Heart right ventricle (tissue), 16 donors: ENCODE data around the gene ATP2A3. TPM values are rescaled to one million over a fixed set of nuclear protein-coding genes. Genes with fewer than 3 reads are reported as not detected.
"Not testable (repeated sequence)": the region's sequence is repeated elsewhere in the genome, so short reads cannot be mapped to it uniquely, and the experiment has no call there.

Experiments
- ATAC-seq, 8 donors: fragments of 200-7000 bp; cut with Tn5 transposase; one replicate each; pipeline ENCODE4 v1.9.1; 2020; ENCODE audit warnings: mild to moderate bottlenecking in 8 of 8, moderate library complexity in 8 of 8, moderate number of reproducible peaks in 1 of 8
- DNase-seq, 2 donors: peaks; one replicate each; pipeline ENCODE4 v3.0.0-alpha.2; 2020
- H3K27ac ChIP-seq, 10 donors: fragments of 200-600 bp; sonication (generic) in 2 of 10; one replicate each; pipeline versions ENCODE4 v1.5.0 to v1.8.0; 2020 to 2022; ENCODE audit warnings: mild to moderate bottlenecking in 3 of 10
- H3K27me3 ChIP-seq, 7 donors: fragments of 200-600 bp; one replicate each; pipeline ENCODE4 v1.8.0; 2021 to 2022; ENCODE audit warnings: mild to moderate bottlenecking in 2 of 7
- H3K36me3 ChIP-seq, 9 donors: fragments of 200-600 bp; sonication (generic) in 1 of 9; one replicate each; pipeline versions ENCODE4 v1.5.0 to v1.8.0; 2020 to 2022; ENCODE audit warnings: mild to moderate bottlenecking in 2 of 9
- H3K4me1 ChIP-seq, 9 donors: fragments of 200-600 bp; sonication (generic) in 1 of 9; one replicate each; pipeline versions ENCODE4 v1.5.0 to v1.8.0; 2020 to 2022; ENCODE audit warnings: mild to moderate bottlenecking in 4 of 9
- H3K4me3 ChIP-seq, 10 donors: fragments of 200-600 bp; sonication (generic) in 2 of 10; one replicate each; pipeline versions ENCODE4 v1.5.0 to v1.8.0; 2020 to 2022; ENCODE audit warnings: mild to moderate bottlenecking in 7 of 10, moderate library complexity in 2 of 10
- H3K9me3 ChIP-seq, 11 donors: fragments of 200-600 bp in 10 of 11; sonication (generic) in 2 of 11; one replicate each; pipeline versions ENCODE4 v1.5.0 to v1.8.0; 2013 to 2022; ENCODE audit warnings: mild to moderate bottlenecking in 2 of 11, control low read depth in 1 of 11, moderate library complexity in 1 of 11
- WGBS, 2 donors: extraction: QIAGEN DNeasy Blood & Tissue Kit; methylation state at CpG; one replicate each; pipeline ENCODE4 v1.1.7; 2013; ENCODE audit warnings: inconsistent platforms in 1 of 2; 5-methylcytosine and 5-hydroxymethylcytosine counted together
- intact Hi-C, 10 donors: fragments of 100-400 bp; cut with DNase I; formaldehyde crosslinking; loops; one replicate each; pipeline versions ENCODE4 v1.11.1 to v1.14.2; 2022
- polyA plus RNA-seq, 2 donors: library from polyadenylated mRNA; stranded (reverse); fragments of 200-250 nt; gene quantifications; one replicate each; pipeline ENCODE4 v1.2.3, GENCODE V29; 2013
- total RNA-seq, 10 donors: library from RNA; stranded (reverse); fragmentation: NEBNext Ultra II Directional in 3 of 10; extraction: Animal tissue kit (Norgen Biotek cat#: 25700) in 3 of 10; gene quantifications; one replicate each; pipeline versions ENCODE4 v1.2.1 to v1.2.4, GENCODE V29; 2021 to 2023
- TF ChIP-seq, protein P1 (sequence below), 9 donors: fragments of 200-600 bp; sonication (generic) in 2 of 9; IDR thresholded peaks; one replicate each; pipeline versions ENCODE4 v1.5.0 to v1.8.0; 2021 to 2022; ENCODE audit warnings: antibody characterized with exemption in 9 of 9, mild to moderate bottlenecking in 5 of 9, moderate library complexity in 1 of 9
- donor health status: Arrhythmogenic right ventricular cardiomyopathy.
- donor health status: ischemic (EF 13 %, LVEDD 7.1; RV severe dilation, severe dysfunction).
- donor health status: healthy with polysubstance abuse.
- donor health status: DM: no; HTN: yes; CAD: no.
- donor health status: DM: no; HTN: no; CAD: no.
- donor health status: ischemic (EF 25% LVEDD 6.9; RV normal size, moderate dysfunction).
- donor health status: ischemic (EF 25% LVEDD 5.7; RV mildly dilated, moderate dysfunction).
- donor health status: healthy.
- donor health status: DM: yes; HTN: yes; CAD: no.
- donor health status: Ischemic cardiomyopathy.
- donor health status: ischemic (EF 35%, LVEDD 5.7; RV mildly dilated, moderate dysfunction).
- donor health status: nonischemic (EF 11% LVEDD 7.7; RV severe dilation, severe dysfunction).
- donor health status: DM: yes; HTN: yes; CAD: no.
- donor health status: PGD.
- donor health status: ischemic (EF 29% LVEDD 5.4; RV normal size, mild dysfunction).
- donor health status: nonischemic (EF 23%, LVEDD 6.1; RV moderate dilation, normal function).

ATP2A3 gene
- total and polyA plus RNA-seq, 12 donors = 4.3 to 11.0 (median 7.3) TPM

DNA sequence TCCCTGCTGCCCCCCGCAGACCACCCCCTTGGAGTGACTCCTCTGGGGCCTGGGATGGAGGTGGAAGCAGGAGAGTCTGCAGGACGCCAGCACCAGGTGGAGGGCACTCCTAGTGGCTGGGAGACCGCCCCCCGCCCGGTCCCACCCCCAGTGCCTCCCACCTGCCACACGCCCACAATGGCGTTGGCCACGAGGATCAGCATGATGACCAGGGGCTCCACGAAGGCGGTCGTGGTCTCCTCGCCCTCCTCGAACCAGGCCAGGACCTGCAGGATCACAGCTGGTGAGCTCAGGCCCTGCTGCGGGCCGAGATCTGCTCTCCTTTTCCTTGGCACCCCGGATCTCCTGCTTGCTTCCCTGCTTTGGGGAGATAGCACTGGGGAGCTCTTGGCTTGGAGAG lies 12.8 kb downstream of the ATP2A3 start:
- 94 to 95% methylated on average over 16 of the region's 16 CpGs for WGBS, 2 donors
- DNase-seq (no peak), ATAC-seq (no peak)
- intact Hi-C loops = no loop called here
- no peaks in the 10 kb centered on the region for H3K27me3 ChIP-seq
- H3K4me1 ChIP-seq = peaks cover 3 to 18% (median 13%) of the 10 kb centered on the region in 9 donors
- no peak overlapping the region for H3K27ac ChIP-seq
- no peak overlapping the region for H3K4me3 ChIP-seq
- TF ChIP-seq, protein P1, sequence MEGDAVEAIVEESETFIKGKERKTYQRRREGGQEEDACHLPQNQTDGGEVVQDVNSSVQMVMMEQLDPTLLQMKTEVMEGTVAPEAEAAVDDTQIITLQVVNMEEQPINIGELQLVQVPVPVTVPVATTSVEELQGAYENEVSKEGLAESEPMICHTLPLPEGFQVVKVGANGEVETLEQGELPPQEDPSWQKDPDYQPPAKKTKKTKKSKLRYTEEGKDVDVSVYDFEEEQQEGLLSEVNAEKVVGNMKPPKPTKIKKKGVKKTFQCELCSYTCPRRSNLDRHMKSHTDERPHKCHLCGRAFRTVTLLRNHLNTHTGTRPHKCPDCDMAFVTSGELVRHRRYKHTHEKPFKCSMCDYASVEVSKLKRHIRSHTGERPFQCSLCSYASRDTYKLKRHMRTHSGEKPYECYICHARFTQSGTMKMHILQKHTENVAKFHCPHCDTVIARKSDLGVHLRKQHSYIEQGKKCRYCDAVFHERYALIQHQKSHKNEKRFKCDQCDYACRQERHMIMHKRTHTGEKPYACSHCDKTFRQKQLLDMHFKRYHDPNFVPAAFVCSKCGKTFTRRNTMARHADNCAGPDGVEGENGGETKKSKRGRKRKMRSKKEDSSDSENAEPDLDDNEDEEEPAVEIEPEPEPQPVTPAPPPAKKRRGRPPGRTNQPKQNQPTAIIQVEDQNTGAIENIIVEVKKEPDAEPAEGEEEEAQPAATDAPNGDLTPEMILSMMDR (IDR thresholded peaks at IDR 0.05) = no peak
- H3K36me3 ChIP-seq = peaks cover 0 to 28% (median 0%) of the 10 kb centered on the region in 9 donors
- no peaks in the 10 kb centered on the region for H3K9me3 ChIP-seq

DNA sequence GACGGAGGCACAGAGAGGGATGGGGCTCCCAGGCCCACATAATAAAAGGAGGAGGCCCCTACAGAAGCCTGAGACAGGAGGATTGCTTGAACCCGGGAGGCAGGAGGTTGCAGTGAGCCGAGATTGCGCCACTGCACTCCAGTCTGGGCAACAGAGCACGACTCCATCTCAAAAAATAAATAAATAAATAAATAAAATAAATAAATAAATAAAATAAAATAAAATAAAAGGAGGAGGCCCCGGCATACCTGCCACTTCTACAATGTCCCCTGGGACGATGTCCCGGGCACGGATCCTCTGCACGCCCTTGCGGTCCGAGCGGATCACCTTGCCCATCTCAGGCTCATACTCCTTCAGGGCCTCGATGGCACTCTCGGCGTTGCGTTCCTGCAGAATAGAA lies 13.2 kb downstream of the ATP2A3 start:
- no peaks in the 10 kb centered on the region for H3K9me3 ChIP-seq
- WGBS, 2 donors = 97% methylated on average over 17 of the region's 17 CpGs
- H3K27ac ChIP-seq = no peak overlapping the region
- peaks cover 0 to 29% (median 0%) of the 10 kb centered on the region in 9 donors for H3K36me3 ChIP-seq
- ATAC-seq (no peak), DNase-seq (no peak)
- no peaks in the 10 kb centered on the region for H3K27me3 ChIP-seq
- TF ChIP-seq, protein P1 (IDR thresholded peaks at IDR 0.05) = no peak
- intact Hi-C loops = no loop called here
- H3K4me3 ChIP-seq = no peak overlapping the region
- peaks cover 3 to 17% (median 13%) of the 10 kb centered on the region in 9 donors for H3K4me1 ChIP-seq

DNA sequence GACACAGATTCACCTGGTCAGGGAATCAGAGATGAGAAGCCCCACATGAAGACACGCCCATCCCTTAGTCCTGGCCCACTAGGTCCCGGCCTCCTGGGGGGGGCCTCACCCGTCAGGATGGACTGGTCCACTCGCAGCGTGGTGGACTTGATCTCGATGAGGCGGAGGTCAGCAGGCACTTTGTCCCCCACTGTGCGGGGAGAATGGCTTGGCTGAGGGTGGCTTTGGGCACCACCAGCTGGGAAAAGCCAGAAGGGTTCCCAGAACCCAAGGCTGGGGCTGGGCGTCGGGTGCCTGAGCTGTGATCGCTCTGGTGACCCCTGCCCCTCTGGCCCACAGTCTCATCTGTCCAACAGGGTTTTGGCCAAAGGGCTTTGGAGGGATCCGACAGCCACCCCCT lies 13.7 kb downstream of the ATP2A3 start:
- Histone ChIP-seq H3K36me3 (peaks cover 0 to 33% (median 0%) of the 10 kb centered on the region in 9 donors), H3K4me1 (peaks cover 3 to 13% (median 11%) of the 10 kb centered on the region in 9 donors), H3K4me3 (no peak overlapping the region), H3K27ac (no peak overlapping the region), H3K27me3 (no peaks in the 10 kb centered on the region), H3K9me3 (no peaks in the 10 kb centered on the region)
- DNase-seq (no peak), ATAC-seq (no peak)
- 96 to 97% methylated on average over 12 of the region's 12 CpGs for WGBS, 2 donors
- intact Hi-C loops = no loop called here
- TF ChIP-seq, protein P1 (IDR thresholded peaks at IDR 0.05) = no peak

GRCh38 chr17:3949418-3949817 lies 14.8 kb downstream of the ATP2A3 start:
- H3K4me3 ChIP-seq = no peak overlapping the region
- TF ChIP-seq, protein P1 (IDR thresholded peaks at IDR 0.05) = no peak
- intact Hi-C loops = no loop called here
- peaks cover 0 to 41% (median 0%) of the 10 kb centered on the region in 9 donors for H3K36me3 ChIP-seq
- H3K27ac ChIP-seq = no peak overlapping the region
- H3K4me1 ChIP-seq = peaks cover 0 to 8% (median 4%) of the 10 kb centered on the region in 9 donors
- ATAC-seq = no peak
- H3K27me3 ChIP-seq = no peaks in the 10 kb centered on the region
- H3K9me3 ChIP-seq = no peaks in the 10 kb centered on the region
- no peak for DNase-seq
- 85 to 88% methylated on average over 3 of the region's 3 CpGs for WGBS, 2 donors

- intact Hi-C loops, H3K4me3 ChIP-seq, H3K9me3 ChIP-seq, DNase-seq, ATAC-seq, H3K27ac ChIP-seq, H3K27me3 ChIP-seq: not testable (repeated sequence)
- Histone ChIP-seq H3K36me3 (peaks cover 0 to 48% (median 0%) of the 10 kb centered on the region in 9 donors), H3K4me1 (peaks cover 0 to 16% (median 10%) of the 10 kb centered on the region in 9 donors)
- 94 to 97% methylated on average over 3 of the region's 3 CpGs for whole genome bisulfite sequencing, 2 donors
Measured at GRCh38 chr17:3948551-3948950, 15.7 kb downstream of the ATP2A3 start.
